Left ventricle myocardium inferior (tissue), 1 donor: ENCODE measurements around the gene LRRC3. TPM values are rescaled to one million over a fixed set of nuclear protein-coding genes. Genes with fewer than 3 reads are reported as not detected.

Experiments used
- DNase-seq: peaks from one replicate; pipeline ENCODE4 v3.0.0-alpha.2; 2020
- H3K27ac ChIP-seq: fragments of 200-600 bp; replicated peaks from 2 replicates; pipeline ENCODE4 v1.8.0; 2021
- H3K27me3 ChIP-seq: fragments of 200-600 bp; 2 replicates; pipeline ENCODE4 v1.8.0; 2021; ENCODE audit warnings: low read depth
- H3K36me3 ChIP-seq: fragments of 200-600 bp; 2 replicates; pipeline ENCODE4 v1.8.0; 2021
- H3K4me1 ChIP-seq: fragments of 200-600 bp; 2 replicates; pipeline ENCODE4 v1.8.0; 2021
- H3K4me3 ChIP-seq: fragments of 200-600 bp; 2 replicates; pipeline ENCODE4 v1.8.0; 2021; ENCODE audit warnings: mild to moderate bottlenecking, moderate library complexity
- H3K9me3 ChIP-seq: fragments of 200-600 bp; replicated peaks from 2 replicates; pipeline ENCODE4 v1.8.0; 2021
- CTCF ChIP-seq: fragments of 200-600 bp; IDR thresholded peaks from 2 replicates; pipeline ENCODE4 v1.8.0; 2021; ENCODE audit warnings: antibody characterized with exemption, mild to moderate bottlenecking, borderline replicate concordance
- intact Hi-C: fragments of 100-400 bp; cut with micrococcal nuclease; formaldehyde crosslinking; loops from one replicate; pipeline ENCODE4 v1.11.0; 2022
- total RNA-seq: library from RNA; stranded (reverse); fragmentation: NEBNext Ultra II Directional; extraction: Animal tissue kit (Norgen Biotek cat#: 25700); gene quantifications from one replicate; pipeline ENCODE4 v1.2.1, GENCODE V29; 2021
- donor health status: DM: no; HTN: yes; CAD: no; lungs with severe emphysema.

Gene LRRC3
- total RNA-seq, 1 donor from 2014 or later = 1.8 TPM

- no peaks in the 10 kb centered on the region for H3K4me1 ChIP-seq
- H3K4me3 ChIP-seq = no peak overlapping the region
- no peak overlapping the region for H3K27ac ChIP-seq
- no peaks in the 10 kb centered on the region for H3K36me3 ChIP-seq
- TF ChIP-seq CTCF = no peak
- H3K9me3 ChIP-seq = no peaks in the 10 kb centered on the region
- peaks cover 29% of the 10 kb centered on the region for H3K27me3 ChIP-seq
- intact Hi-C loops = no loop called here
- peak; percentile 2 for DNase-seq
Observed at GRCh38 chr21:44423312-44423821, 31.9 kb upstream of the LRRC3 start.

DNA sequence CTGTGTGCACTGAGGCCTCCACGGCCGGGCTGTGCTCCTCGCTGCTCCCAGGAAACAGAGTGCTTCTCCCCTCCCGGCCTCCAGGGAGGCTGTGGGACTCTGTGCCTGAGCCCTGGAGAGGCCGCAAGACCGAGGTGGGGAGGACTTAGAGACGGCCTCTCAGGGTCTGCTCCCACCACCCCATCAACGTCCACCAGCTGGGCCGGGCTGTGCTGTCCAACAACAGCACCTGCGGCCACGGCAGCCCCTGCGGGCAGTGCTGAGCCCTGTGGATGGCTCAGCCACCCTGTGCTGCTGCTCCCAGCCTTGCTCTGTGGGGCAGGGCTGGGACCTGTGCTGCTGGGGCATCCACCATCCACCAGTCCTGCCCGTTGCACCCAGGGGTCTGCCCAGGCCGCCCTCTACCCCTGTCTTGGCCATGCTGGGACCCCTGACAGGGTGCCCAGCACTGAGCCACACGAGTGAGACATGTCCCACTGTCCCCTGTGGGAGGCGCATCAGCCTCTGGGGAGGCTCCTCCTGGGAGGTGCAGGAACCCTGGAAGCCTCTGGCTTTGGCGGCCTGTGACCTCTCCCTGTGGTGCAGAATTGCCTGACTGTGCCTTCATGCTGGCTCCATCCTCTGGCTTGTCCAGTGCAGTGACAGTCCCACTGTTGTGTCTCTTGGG is 31.2 kb upstream of the LRRC3 start:
- TF ChIP-seq CTCF = no peak

GRCh38 chr21:44424608-44425306 is 30.6 kb upstream of the LRRC3 start:
- intact Hi-C loops = no loop called here
- Histone ChIP-seq H3K4me1 (no peaks in the 10 kb centered on the region), H3K36me3 (no peaks in the 10 kb centered on the region), H3K27ac (no peak overlapping the region), H3K9me3 (peaks cover 12% of the 10 kb centered on the region), H3K27me3 (peaks cover 25% of the 10 kb centered on the region), H3K4me3 (peak overlapping the region; percentile 47)
- DNase-seq = peak; percentile 8
- no peak for TF ChIP-seq CTCF

More for the DNA sequence above, 31.2 kb upstream of the LRRC3 start:
- Histone ChIP-seq H3K9me3 (peaks cover 5% of the 10 kb centered on the region), H3K4me3 (no peak overlapping the region), H3K27ac (no peak overlapping the region), H3K4me1 (no peaks in the 10 kb centered on the region), H3K27me3 (peaks cover 25% of the 10 kb centered on the region), H3K36me3 (no peaks in the 10 kb centered on the region)
- DNase-seq = peak; percentile 1
- intact Hi-C loops = no loop called here

DNA sequence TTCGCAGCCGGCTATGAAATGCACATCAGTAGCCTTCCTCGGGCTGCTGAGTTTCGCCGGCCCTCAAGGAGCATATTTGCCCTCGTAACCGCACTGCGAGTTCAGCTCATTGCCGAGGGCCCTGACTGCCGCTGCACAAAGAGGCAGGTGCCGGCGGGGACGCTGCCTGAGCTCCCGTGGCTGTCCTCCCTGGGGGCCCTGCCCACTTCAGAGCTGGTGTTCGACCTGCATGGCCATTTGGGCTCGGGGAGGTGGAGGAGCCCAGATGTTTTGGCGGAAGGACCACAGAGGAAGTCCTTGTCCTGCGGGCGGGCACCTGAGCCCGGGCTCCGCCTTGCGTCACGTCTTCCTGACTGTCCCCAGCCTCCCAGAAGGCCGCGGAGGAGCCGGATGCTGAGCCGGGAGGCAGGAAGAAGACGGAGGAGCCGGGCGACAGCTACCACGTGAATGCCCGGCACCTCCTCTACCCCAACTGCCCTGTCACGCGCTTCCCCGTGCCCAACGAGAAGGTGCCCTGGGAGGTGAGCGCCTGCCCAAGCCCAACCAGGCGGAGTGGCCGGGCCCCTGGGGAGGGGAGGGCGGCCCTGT is 29.9 kb upstream of the LRRC3 start:
- no peak for TF ChIP-seq CTCF
- H3K27me3 ChIP-seq = peaks cover 25% of the 10 kb centered on the region
- H3K4me3 ChIP-seq = peak overlapping the region; percentile 47
- no peaks in the 10 kb centered on the region for H3K36me3 ChIP-seq
- no peak overlapping the region for H3K27ac ChIP-seq
- peaks cover 17% of the 10 kb centered on the region for H3K9me3 ChIP-seq
- intact Hi-C loops = no loop called here
- peak; percentile 10 for DNase-seq
- H3K4me1 ChIP-seq = no peaks in the 10 kb centered on the region

DNA sequence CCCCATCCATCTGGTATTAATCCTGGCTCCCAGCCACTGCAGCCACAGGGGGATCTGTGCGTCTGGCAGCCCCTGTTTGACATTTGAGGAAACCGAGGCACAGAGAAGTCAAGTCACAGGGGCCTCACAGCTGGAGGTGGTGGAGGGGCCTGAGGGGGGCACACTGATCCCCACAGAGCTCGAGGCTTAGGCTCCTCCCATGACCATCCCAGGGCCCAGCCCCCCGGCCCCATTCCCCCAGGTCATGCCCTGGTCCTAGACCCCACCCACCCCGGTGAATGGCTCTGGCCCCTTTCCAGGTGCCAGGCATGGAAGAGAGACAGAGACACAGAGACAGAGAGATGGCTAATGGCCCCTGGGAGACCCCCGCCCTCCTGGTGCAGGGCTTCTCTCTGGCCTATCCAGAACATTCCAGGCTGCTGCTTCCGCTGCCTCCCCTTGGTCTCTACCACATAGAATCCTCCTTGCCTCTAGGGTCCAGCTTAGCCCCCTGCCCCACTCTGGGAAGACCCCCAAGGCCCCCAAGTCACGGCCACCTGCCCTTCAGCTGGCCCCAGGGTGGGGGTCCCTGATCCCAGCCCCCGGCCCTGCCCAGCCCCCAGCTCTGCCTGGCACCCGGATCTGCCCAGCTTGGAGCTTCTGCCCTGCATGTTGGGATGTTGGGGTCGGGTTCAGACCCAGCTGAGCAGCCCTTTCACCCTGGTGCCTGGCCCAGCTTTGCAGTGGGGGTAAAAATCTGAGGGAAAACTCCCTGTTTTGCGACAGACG is 29.2 kb upstream of the LRRC3 start:
- H3K36me3 ChIP-seq = no peaks in the 10 kb centered on the region
- intact Hi-C loops = no loop called here

More for the DNA sequence above, 29.2 kb upstream of the LRRC3 start:
- Histone ChIP-seq H3K27ac (no peak overlapping the region), H3K4me3 (peak overlapping the region; percentile 47), H3K27me3 (peaks cover 25% of the 10 kb centered on the region), H3K4me1 (no peaks in the 10 kb centered on the region), H3K9me3 (peaks cover 23% of the 10 kb centered on the region)
- TF ChIP-seq CTCF = no peak
- DNase-seq = peak; percentile 7
